Epidermal melanocyte (primary cell): ENCODE measurements around the gene SH2D1A.

Experiments
- DNase-seq: peaks from one replicate; pipeline ENCODE4 v3.0.0; 2011; ENCODE audit warnings: low spot score; ENCODE audit not compliant: insufficient read length

The SH2D1A gene

DNA sequence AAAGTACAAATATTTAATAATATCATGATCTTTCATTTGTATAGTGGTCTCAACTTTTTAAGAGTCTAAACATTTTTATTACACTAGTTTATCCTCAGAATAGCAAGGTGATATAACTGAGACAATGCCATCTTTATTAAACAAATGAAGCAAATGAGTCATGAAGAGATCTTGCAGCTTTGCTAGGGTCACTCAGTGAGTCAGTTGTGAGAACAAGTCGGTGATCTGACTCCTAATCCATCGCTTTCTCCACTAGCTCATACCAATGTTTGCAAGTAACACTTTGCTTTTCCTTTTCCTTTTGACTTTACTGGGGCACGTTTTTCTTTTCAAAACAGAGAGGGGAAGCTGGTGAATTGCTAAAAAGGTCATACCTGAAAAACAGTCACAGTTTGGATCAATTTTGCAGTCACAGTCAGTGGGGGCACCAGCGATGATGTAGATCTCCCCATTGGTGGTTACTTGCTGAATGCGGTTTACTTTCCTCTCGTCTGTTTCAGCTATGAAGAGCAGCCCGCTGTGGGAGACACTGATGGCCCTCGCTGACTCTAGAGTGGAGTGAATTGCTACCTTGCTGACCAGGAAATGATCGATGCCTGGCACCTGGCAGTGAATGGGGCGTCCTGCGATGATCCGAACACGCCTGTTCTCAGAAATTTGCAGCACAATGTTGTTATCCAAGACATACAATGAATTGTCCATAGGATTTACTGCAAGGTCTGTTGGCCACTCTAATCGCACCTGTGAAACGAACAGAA, 75.7 kb downstream of the SH2D1A start:
- no peak for DNase-seq
